AG04449 (cell line): ENCODE data around the gene NPHP4.

Experiments used
- CTCF ChIA-PET: fragments of 350-600 bp; formaldehyde crosslinking; extraction: SDS; loops from one replicate; lab custom pipeline; 2021; ENCODE audit warnings: antibody characterized with exemption; lab: Yijun Ruan, JAX
- POLR2A ChIA-PET: fragments of 400-600, 350-600 bp; formaldehyde crosslinking; extraction: SDS; loops from one replicate; lab custom pipeline; 2020; ENCODE audit warnings: antibody characterized with exemption, inconsistent platforms; lab: Yijun Ruan, JAX
- DNase-seq: peaks from one replicate; pipeline ENCODE4 v3.0.0-alpha.2; 2010; ENCODE audit warnings: low read depth, low spot score
- H3K4me3 ChIP-seq: 2 replicates; pipeline ENCODE4 v1.5.1; 2011; ENCODE audit warnings: low read depth, mild to moderate bottlenecking, control low read depth, low read length
- CTCF ChIP-seq: IDR thresholded peaks from one replicate; pipeline ENCODE4 v1.5.1; 2011; ENCODE audit warnings: mild to moderate bottlenecking, moderate library complexity, low read length, control low read depth, inconsistent platforms; ENCODE audit not compliant: insufficient read depth; ENCODE audit errors: missing control alignments

Gene NPHP4

GRCh38 chr1:5953386-5953785 is 38.8 kb downstream of the NPHP4 start:
- CTCF ChIA-PET, result no interaction called here
- POLR2A ChIA-PET, result no interaction called here
- TF ChIP-seq CTCF, result no peak
- H3K4me3 ChIP-seq, result no peak overlapping the region
- DNase-seq, result no peak

GRCh38 chr1:5951846-5952410 is 40.3 kb downstream of the NPHP4 start:
- no peak overlapping the region for H3K4me3 ChIP-seq
- no peak for TF ChIP-seq CTCF
- ChIA-PET POLR2A (no interaction called here), CTCF (no interaction called here)
- DNase-seq, result no peak

GRCh38 chr1:5950994-5951785 is 41.0 kb downstream of the NPHP4 start:
- no peak for DNase-seq
- POLR2A ChIA-PET, result no interaction called here
- CTCF ChIA-PET, result no interaction called here
- no peak overlapping the region for H3K4me3 ChIP-seq
- no peak for TF ChIP-seq CTCF

- CTCF ChIA-PET, result no interaction called here
These were observed 41.9 kb downstream of the NPHP4 start for GRCh38 chr1:5950201-5950895.

GRCh38 chr1:5949761-5950100 is 42.5 kb downstream of the NPHP4 start:
- POLR2A ChIA-PET, result no interaction called here
- CTCF ChIA-PET, result no interaction called here
- no peak overlapping the region for H3K4me3 ChIP-seq
- no peak for DNase-seq
- TF ChIP-seq CTCF, result no peak

More at GRCh38 chr1:5950201-5950895, 41.9 kb downstream of the NPHP4 start:
- no peak for TF ChIP-seq CTCF
- H3K4me3 ChIP-seq, result no peak overlapping the region
- DNase-seq, result no peak
- POLR2A ChIA-PET, result no interaction called here

- no peak for DNase-seq
- TF ChIP-seq CTCF, result no peak
- ChIA-PET CTCF (no interaction called here), POLR2A (no interaction called here)
- no peak overlapping the region for H3K4me3 ChIP-seq
These were observed 43.0 kb downstream of the NPHP4 start for GRCh38 chr1:5949085-5949760.
